GM21423 (cell line): ENCODE measurements around the gene FOXO6.

Experiments
- ATAC-seq: cut with Tn5 transposase; IDR thresholded peaks from one replicate; pipeline ENCODE4 v1.9.1; 2021; ENCODE audit warnings: mild to moderate bottlenecking, moderate library complexity; ENCODE audit not compliant: unreplicated experiment

FOXO6 gene

GRCh38 chr1:41380979-41381691 lies 19.9 kb downstream of the FOXO6 start:
- no peak for ATAC-seq

- ATAC-seq = no peak
These were observed 20.7 kb downstream of the FOXO6 start for GRCh38 chr1:41381692-41382479.

- no peak for ATAC-seq
These were observed 21.4 kb downstream of the FOXO6 start for GRCh38 chr1:41382480-41383090.

- no peak for ATAC-seq
These were observed 22.0 kb downstream of the FOXO6 start for GRCh38 chr1:41383094-41383852.

- no peak for ATAC-seq
These were observed 23.3 kb downstream of the FOXO6 start for GRCh38 chr1:41384579-41384978.

- no peak for ATAC-seq
These were observed 24.4 kb downstream of the FOXO6 start for GRCh38 chr1:41385398-41386195.

GRCh38 chr1:41386196-41386663 lies 25.0 kb downstream of the FOXO6 start:
- ATAC-seq = no peak

GRCh38 chr1:41387667-41388091 lies 26.4 kb downstream of the FOXO6 start:
- no peak for ATAC-seq

- ATAC-seq = no peak
These were observed 27.3 kb downstream of the FOXO6 start for GRCh38 chr1:41388510-41388909.

GRCh38 chr1:41389009-41389408 lies 27.8 kb downstream of the FOXO6 start:
- no peak for ATAC-seq

GRCh38 chr1:41390166-41390565 lies 28.9 kb downstream of the FOXO6 start:
- ATAC-seq = no peak

- ATAC-seq = no peak
These were observed 29.3 kb downstream of the FOXO6 start for GRCh38 chr1:41390573-41390972.

GRCh38 chr1:41391834-41392527 lies 30.7 kb downstream of the FOXO6 start:
- no peak for ATAC-seq

GRCh38 chr1:41392528-41392924 lies 31.3 kb downstream of the FOXO6 start:
- no peak for ATAC-seq

- ATAC-seq = no peak
These were observed 32.6 kb downstream of the FOXO6 start for GRCh38 chr1:41393716-41394368.

GRCh38 chr1:41394369-41394744 lies 33.1 kb downstream of the FOXO6 start:
- no peak for ATAC-seq

- no peak for ATAC-seq
These were observed 34.0 kb downstream of the FOXO6 start for GRCh38 chr1:41394959-41395956.

GRCh38 chr1:41396084-41396483 lies 34.9 kb downstream of the FOXO6 start:
- no peak for ATAC-seq
